B cell (primary cell): ENCODE measurements around the gene EFCC1. TPM values are rescaled to one million over a fixed set of nuclear protein-coding genes. Genes with fewer than 3 reads are reported as not detected.

Experiments
- ATAC-seq: fragments of 200-7000 bp; cut with Tn5 transposase; one replicate; pipeline ENCODE4 v1.10.0; 2021; ENCODE audit warnings: low read depth, mild to moderate bottlenecking, moderate number of reproducible peaks, moderate library complexity
- CTCF ChIA-PET: fragments of 350-600 bp; sonication (Branson Sonifier 250); formaldehyde crosslinking; loops from one replicate; lab custom pipeline; 2021; ENCODE audit warnings: antibody characterized with exemption, inconsistent platforms; lab: Charles Lee
- POLR2A ChIA-PET: fragments of 350-600 bp; sonication (Branson Sonifier 250); formaldehyde crosslinking; loops from one replicate; lab custom pipeline; 2021; ENCODE audit warnings: antibody characterized with exemption; lab: Charles Lee
- DNase-seq: peaks from one replicate; pipeline ENCODE4 v3.0.0; 2013
- H2AFZ ChIP-seq: 2 replicates; pipeline ENCODE4 v1.6.1; 2012; ENCODE audit warnings: mild to moderate bottlenecking, low read depth, low read length; ENCODE audit not compliant: insufficient read depth, poor library complexity, severe bottlenecking
- H3K27ac ChIP-seq, 2 donors: 1 replicate in 1 of 2; 2 replicates in 1 of 2; pipeline ENCODE4 v1.5.1; 2012 to 2013; ENCODE audit warnings: low read length in 2 of 2, mild to moderate bottlenecking in 2 of 2, moderate library complexity in 1 of 2
- H3K27me3 ChIP-seq, 4 experiments: fragments of 200-600 bp in 1 of 4; sonication (generic) in 1 of 4; replicated peaks in 1 of 4; 1 replicate in 2 of 4; 2 replicates in 2 of 4; pipeline versions ENCODE4 v1.6.1 to v1.7.0; 2013 to 2016; ENCODE audit warnings: low read length in 3 of 4, mild to moderate bottlenecking in 2 of 4, mixed read lengths in 1 of 4, moderate library complexity in 1 of 4; ENCODE audit not compliant: insufficient read depth in 4 of 4, control insufficient read depth in 3 of 4; ENCODE audit errors: control extremely low read depth in 1 of 4
- H3K36me3 ChIP-seq, 2 experiments: replicated peaks in 1 of 2; 1 replicate in 1 of 2; 2 replicates in 1 of 2; pipeline versions ENCODE4 v1.6.1 to v1.7.1; 2013; ENCODE audit warnings: low read length in 1 of 2; ENCODE audit not compliant: insufficient read depth in 2 of 2, control insufficient read depth in 1 of 2; ENCODE audit errors: control extremely low read depth in 1 of 2, extremely low read depth in 1 of 2
- H3K4me1 ChIP-seq, 2 donors: fragments of 200-600 bp in 1 of 2; sonication (generic) in 1 of 2; 1 replicate in 1 of 2; 2 replicates in 1 of 2; pipeline versions ENCODE4 v1.5.1 to v1.6.1; 2013 to 2017; ENCODE audit warnings: low read length in 2 of 2; ENCODE audit not compliant: control insufficient read depth in 2 of 2, insufficient read depth in 2 of 2
- H3K4me2 ChIP-seq: replicated peaks from 2 replicates; pipeline ENCODE3; 2012; ENCODE audit warnings: mild to moderate bottlenecking, low read depth, low read length; ENCODE audit not compliant: poor library complexity, severe bottlenecking
- H3K4me3 ChIP-seq, 5 experiments: fragments of 200-600 bp in 1 of 5; sonication (generic) in 1 of 5; 1 replicate in 3 of 5; 2 replicates in 2 of 5; pipeline versions ENCODE4 v1.5.1 to v1.7.0; 2011 to 2016; ENCODE audit warnings: low read length in 4 of 5, mild to moderate bottlenecking in 4 of 5, low read depth in 2 of 5, control low read depth in 1 of 5, moderate library complexity in 1 of 5; ENCODE audit not compliant: insufficient read depth in 1 of 5; ENCODE audit errors: control extremely low read depth in 1 of 5, extremely low read depth in 1 of 5
- H3K79me2 ChIP-seq: fragments of 200-600 bp; sonication (generic); one replicate; pipeline ENCODE4 v1.6.0; 2016; ENCODE audit warnings: low read length; ENCODE audit not compliant: control insufficient read depth, insufficient read depth
- H3K9ac ChIP-seq: fragments of 200-600 bp; sonication (generic); 2 replicates; pipeline ENCODE4 v1.6.1; 2017; ENCODE audit warnings: mild to moderate bottlenecking, low read length, moderate library complexity
- H3K9me3 ChIP-seq, 3 donors: one replicate each; pipeline versions ENCODE4 v1.6.1 to v1.7.1; 2013; ENCODE audit warnings: low read length in 2 of 3; ENCODE audit not compliant: control insufficient read depth in 2 of 3, insufficient read depth in 1 of 3; ENCODE audit errors: control extremely low read depth in 1 of 3
- H4K20me1 ChIP-seq: 2 replicates; pipeline ENCODE4 v1.6.0; 2012; ENCODE audit warnings: mild to moderate bottlenecking, low read length; ENCODE audit not compliant: insufficient read depth, control insufficient read depth, poor library complexity, severe bottlenecking
- H3K27ac Mint-ChIP-seq: one replicate; pipeline ENCODE4 v1.8.0; 2021; ENCODE audit warnings: mixed read lengths
- H3K27me3 Mint-ChIP-seq: one replicate; pipeline ENCODE4 v1.8.0; 2021; ENCODE audit warnings: mixed read lengths
- H3K4me1 Mint-ChIP-seq: one replicate; pipeline ENCODE4 v1.8.0; 2021; ENCODE audit warnings: mixed read lengths
- H3K4me3 Mint-ChIP-seq: one replicate; pipeline ENCODE4 v1.8.0; 2021; ENCODE audit warnings: mixed read lengths
- H3K9me3 Mint-ChIP-seq: one replicate; pipeline ENCODE4 v1.8.0; 2022; ENCODE audit warnings: mixed read lengths; ENCODE audit not compliant: insufficient read depth
- CTCF ChIP-seq: fragments of 200-600 bp; IDR thresholded peaks from one replicate; pipeline ENCODE4 v1.8.0; 2022; ENCODE audit warnings: antibody characterized with exemption, mild to moderate bottlenecking
- EZH2 ChIP-seq: IDR thresholded peaks from 2 replicates; pipeline ENCODE4 v1.6.1; 2012; ENCODE audit warnings: borderline replicate concordance, low read depth, mild to moderate bottlenecking, moderate library complexity, low read length; ENCODE audit not compliant: insufficient read depth, poor library complexity, severe bottlenecking
- WGBS: methylation state at CpG from one replicate; pipeline ENCODE4 v1.1.5; 2013; ENCODE audit warnings: missing lambda C conversion rate; ENCODE audit not compliant: insufficient coverage; 5-methylcytosine and 5-hydroxymethylcytosine counted together
- intact Hi-C: fragments of 100-400 bp; cut with micrococcal nuclease; formaldehyde crosslinking; loops from one replicate; pipeline ENCODE4 v1.10.0; 2022
- polyA plus RNA-seq: library from polyadenylated mRNA; depleted of rRNA; stranded (reverse); fragments of >200 nt; gene quantifications from 2 replicates; pipeline ENCODE4 v1.2.3, GENCODE V29; 2012
- total RNA-seq, 2 donors: library from RNA; stranded (reverse); fragments of 120-200 nt in 1 of 2; gene quantifications; 1 replicate in 1 of 2; 2 replicates in 1 of 2; pipeline versions ENCODE4 v1.2.3 to v1.2.4, GENCODE V29; 2013 to 2022

Gene EFCC1
- total and polyA plus RNA-seq, 2 donors (not counting 1 experiment from before 2014, with no cell fraction given) = 0.06 TPM; not detected in 1

GRCh38 chr3:129017484-129017899 is 16.4 kb downstream of the EFCC1 start:
- Histone ChIP-seq H3K4me3 (no peak overlapping the region), H2AFZ (no peak overlapping the region), H3K4me2 (peak overlapping the region; percentile 70), H3K27me3 (no peaks in the 10 kb centered on the region), H3K79me2 (no peaks in the 10 kb centered on the region), H3K27ac (peak overlapping the region; percentile 85 to 96), H3K4me1 (peaks cover 33 to 35% of the 10 kb centered on the region in 2 donors), H3K36me3 (no peaks in the 10 kb centered on the region), H4K20me1 (no peaks in the 10 kb centered on the region), H3K9me3 (peaks cover 0 to 14% (median 0%) of the 10 kb centered on the region in 3 donors), H3K9ac (peak overlapping the region; percentile 17)
- Mint-ChIP-seq H3K4me3 (peak overlapping the region; percentile 79), H3K27me3 (no peaks in the 10 kb centered on the region), H3K27ac (peak overlapping the region; percentile 97), H3K4me1 (peaks cover 41% of the 10 kb centered on the region), H3K9me3 (no peaks in the 10 kb centered on the region)
- WGBS = 65% methylated on average over 6 of the region's 7 CpGs
- no peak for DNase-seq
- TF ChIP-seq CTCF (no peak), EZH2 (no peak)
- CTCF ChIA-PET = interaction anchor here (0.7 to 9.1 kb wide), 12 partner anchors 9 to 306 kb away, joined by 3 to 134 read pairs (median 12); partner anchors contain the start of gene CFAP92
- POLR2A ChIA-PET = interaction anchor here (0.9 to 2.7 kb wide), 4 partner anchors 9 to 261 kb away, joined by 3 to 19 read pairs (median 4); partner anchors contain the start of genes COPG1 and HMCES
- ATAC-seq = no peak
- intact Hi-C loops = loop anchor here (1.0 to 2.0 kb wide), 2 partner anchors 216 to 231 kb away; partner anchors contain the start of gene COPG1

- no peak for TF ChIP-seq CTCF
- no peak for TF ChIP-seq EZH2
- H3K4me1 ChIP-seq = peaks cover 33 to 35% of the 10 kb centered on the region in 2 donors
- ATAC-seq (no peak), DNase-seq (no peak)
- Mint-ChIP-seq H3K9me3 (no peaks in the 10 kb centered on the region), H3K27ac (peak overlapping the region; percentile 97), H3K4me1 (peaks cover 41% of the 10 kb centered on the region), H3K27me3 (no peaks in the 10 kb centered on the region), H3K4me3 (no peak overlapping the region)
- H2AFZ ChIP-seq = no peak overlapping the region
- H3K9ac ChIP-seq = no peak overlapping the region
- no peaks in the 10 kb centered on the region for H3K36me3 ChIP-seq
- H3K4me2 ChIP-seq = peak overlapping the region; percentile 70
- no peaks in the 10 kb centered on the region for H3K27me3 ChIP-seq
- intact Hi-C loops = no loop called here
- H3K9me3 ChIP-seq = peaks cover 0 to 18% (median 0%) of the 10 kb centered on the region in 3 donors
- peak overlapping the region in 1 of 2 donors; percentile 96 for H3K27ac ChIP-seq
- H4K20me1 ChIP-seq = no peaks in the 10 kb centered on the region
- ChIA-PET CTCF (interaction anchor here (0.6 to 9.1 kb wide), 6 partner anchors 9 to 304 kb away, joined by 3 to 134 read pairs (median 24); partner anchors contain the start of gene CFAP92), POLR2A (no interaction called here)
- no peak overlapping the region for H3K4me3 ChIP-seq
- H3K79me2 ChIP-seq = no peaks in the 10 kb centered on the region
- 100% methylated on average over 1 of the region's 2 CpGs for WGBS
Measured at GRCh38 chr3:129018271-129018670, 17.2 kb downstream of the EFCC1 start.
